Measurements from ENCODE around the gene RGL2.
"Not testable (repeated sequence)": the region's sequence is repeated elsewhere in the genome, so short reads cannot be mapped to it uniquely, and the experiment has no call there.

Gene RGL2

DNA sequence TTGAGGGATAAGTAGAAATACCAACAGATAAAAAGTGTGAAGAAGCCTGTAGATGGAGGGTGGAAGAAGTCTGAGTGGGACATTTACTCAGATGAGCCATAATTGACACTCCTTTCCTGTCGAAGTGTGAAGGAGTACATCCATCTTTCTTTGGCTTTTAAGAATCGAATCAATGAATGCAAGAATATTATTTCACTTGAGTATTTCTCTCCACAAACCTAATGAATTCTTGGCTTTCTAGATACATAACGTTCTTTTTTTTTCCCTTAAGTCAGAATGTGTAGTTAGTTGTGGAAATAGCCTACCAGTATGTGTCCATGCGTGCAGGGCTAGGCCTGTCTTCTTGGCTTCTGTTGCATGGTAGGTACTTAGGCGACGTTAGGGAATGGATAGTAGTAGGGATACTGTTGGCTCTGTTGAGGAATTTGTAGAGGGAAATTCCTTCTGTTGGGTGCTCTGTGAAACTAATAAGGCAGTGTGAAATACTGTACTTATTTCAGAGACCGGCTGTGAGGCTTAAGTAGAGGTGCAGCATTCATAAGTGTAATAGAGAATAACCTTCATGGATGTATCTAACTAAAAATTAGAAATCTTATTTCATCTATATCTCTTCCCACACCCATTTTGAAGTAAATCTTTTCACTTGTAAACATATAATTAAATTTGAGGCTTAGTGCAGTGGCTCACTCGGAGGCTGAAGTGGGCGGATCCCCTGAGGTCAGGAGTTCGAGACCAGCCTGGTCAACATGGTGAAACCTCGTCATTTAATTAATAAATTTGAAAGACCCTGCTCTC is 25.4 kb downstream of the RGL2 start:
- FAIRE-seq, result no peak

DNA sequence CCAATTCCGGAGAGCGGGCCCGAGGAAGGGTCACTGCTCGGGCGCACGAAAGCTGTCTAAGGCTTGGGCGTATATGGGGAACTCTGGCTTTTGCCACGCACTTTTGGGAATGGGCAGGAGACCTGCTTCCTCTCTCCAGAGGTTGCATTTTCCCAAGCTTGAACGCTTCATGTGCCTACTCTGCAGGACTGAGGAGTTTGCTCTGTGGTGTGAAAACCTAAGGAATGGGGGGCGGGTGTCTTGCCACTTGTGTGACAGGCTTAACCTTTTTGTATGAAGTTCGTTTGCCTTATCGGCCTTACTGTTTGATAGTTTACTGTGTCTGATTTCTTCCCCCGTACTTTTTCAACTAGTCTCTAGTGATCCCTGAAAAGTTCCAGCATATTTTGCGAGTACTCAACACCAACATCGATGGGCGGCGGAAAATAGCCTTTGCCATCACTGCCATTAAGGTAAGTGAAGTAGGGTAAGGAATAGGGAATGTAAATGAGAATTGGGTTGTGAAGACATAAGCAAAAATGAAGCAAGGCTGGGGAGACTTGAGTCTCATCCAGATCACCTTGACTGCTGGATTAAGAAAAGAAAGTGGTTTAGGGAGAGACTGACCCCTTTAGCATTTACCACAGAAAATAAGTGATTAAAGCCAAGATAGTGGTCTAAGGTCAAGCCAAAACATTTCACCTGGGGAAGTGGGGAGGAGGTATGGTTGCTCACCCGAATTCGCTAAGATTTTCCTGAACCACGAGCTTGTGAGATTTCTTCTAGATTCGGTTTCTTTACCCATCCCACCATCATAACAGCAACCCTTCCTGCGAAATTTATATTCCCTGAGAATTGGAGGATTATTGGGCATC is 26.2 kb downstream of the RGL2 start:
- no peak for FAIRE-seq

DNA sequence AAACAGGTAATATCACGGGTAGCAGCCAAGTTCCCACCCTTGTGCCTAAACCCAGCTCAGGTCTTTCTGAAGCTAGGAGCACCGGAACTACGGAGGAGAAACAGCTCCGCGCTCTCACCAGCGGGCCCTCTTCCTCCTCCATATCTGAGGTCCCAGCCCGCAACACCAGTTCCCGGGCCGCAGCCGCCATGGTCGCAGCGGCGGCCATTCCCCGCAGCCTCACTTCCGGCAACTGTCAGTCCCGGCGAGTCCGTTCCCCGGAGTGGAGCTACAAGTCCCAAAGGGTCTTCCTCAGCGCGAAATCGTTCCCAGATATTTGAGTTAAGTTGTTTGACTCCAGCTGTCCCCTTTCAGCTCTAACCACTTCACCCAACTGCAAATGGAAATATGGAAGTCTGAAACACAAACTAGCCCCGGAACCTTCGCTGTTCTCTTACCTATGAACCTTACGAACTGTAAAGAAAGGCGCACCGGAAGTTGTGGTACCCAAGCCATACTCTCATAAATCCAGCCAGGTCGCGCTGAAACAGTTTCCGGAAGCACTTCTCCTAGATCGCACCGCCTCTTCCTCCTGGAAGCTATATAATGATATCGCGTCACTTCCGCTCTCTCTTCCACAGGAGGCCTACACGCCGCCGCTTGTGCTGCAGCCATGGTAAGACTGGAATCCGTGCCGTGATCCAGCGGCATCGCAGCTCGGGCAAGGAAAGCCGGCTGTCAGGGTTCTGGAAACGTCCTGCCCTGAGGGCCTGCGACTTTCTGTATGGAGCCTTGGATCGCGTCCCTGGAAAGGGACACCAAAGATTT is 27.1 kb downstream of the RGL2 start, which contains the start of the genes RPS18 and VPS52:
Gene RPS18 (plus strand): TSS at position 608 of the 807 bp plus-strand sequence. CDS start 45 bp downstream, at position 653.
Gene VPS52 (minus strand): TSS at position 409 of the 807 bp plus-strand sequence. CDS start 201 bp downstream, at position 208.
- FAIRE-seq, result peak; percentile 96

DNA sequence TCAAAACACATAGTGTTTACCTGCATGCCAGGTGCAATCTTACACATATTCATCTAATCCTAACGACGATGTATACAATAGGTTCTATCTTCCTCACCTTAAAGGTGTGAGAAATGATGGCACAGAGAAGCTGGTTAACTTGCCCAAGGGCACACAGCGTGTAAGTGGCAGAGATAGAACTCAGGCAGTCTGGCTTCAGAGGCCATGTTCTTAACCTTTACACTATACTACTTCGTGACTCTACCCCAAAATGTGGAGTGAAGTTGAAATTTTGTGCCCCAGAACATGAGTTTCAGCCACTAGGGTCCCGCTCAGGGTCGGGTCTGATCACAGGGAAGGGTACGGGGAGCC is 27.6 kb downstream of the RGL2 start:
- FAIRE-seq, result no peak

DNA sequence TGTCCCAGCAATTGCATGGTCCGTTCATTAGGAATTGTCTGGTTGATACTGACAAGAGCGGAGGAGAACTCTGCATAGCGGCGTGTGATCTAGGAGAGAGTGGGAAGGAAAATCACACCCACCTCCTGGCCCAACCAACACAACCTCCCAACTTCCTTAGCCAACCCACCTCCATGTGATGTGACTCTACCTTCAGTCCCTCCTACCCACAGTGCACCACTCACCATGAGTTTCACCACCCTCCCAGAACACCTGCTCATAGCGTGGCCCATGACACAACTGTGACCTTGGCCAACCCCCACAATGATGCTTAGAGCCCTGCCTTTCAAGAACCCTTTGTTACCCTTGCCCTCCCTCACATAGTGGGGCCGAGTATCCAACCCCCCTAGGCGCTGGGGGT is 34.7 kb downstream of the RGL2 start:
- FAIRE-seq, result no peak

DNA sequence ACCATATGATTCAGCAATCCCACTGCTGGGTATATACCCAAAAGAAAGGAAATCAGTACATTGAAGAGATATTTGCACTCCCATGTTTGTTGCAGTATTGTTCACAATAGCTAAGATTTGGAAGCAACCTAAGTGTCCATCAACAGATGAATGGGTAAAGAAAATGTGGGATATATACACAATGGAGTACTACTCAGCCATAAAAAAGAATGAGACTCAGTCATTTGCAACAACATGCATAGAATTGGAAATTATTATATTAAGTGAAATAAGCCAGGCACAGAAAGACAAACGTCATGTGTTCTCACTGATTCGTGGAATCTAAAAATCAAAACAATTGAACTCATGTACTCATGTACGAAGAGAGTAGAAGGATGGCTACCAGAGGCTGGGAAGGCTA is 36.3 kb downstream of the RGL2 start:
- not testable (repeated sequence) for FAIRE-seq

DNA sequence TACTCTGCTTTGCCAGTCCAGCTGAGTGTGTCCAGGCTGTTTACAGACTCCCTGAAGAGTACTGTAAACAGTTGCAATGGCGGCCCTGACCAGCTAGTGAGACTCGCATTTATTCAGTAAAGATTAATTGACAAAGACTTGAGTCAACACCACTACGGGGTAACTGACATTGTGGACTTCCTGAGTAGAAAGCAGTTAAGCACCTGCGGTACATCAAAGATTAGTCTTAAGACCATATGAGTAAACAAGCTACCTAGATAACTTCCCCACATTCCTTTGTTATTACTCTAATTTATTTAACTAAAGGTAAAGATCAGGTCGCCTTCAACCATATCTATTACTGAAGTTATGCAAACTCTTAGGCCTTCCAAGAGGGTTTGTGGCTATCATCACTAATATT is 39.7 kb downstream of the RGL2 start:
- FAIRE-seq, result no peak

DNA sequence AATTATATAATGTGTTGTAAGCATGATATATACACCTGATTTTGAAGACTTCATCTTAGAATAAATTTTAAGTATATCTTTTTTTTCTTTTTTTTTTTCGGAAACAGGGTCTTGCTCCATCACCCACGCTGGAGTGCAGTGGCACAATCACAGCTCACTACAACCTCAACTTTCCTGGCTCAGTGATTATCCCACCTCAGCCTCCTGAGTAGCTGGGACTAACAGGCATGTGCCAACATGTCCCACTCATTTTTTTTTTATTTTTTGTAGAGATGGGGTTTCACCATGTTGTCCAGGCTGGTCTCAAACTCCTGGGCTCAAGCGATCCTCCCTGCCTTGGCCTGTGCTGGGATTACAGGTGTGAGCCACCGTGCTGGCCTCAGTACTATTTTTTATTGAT is 44.2 kb downstream of the RGL2 start:
- FAIRE-seq, result no peak

DNA sequence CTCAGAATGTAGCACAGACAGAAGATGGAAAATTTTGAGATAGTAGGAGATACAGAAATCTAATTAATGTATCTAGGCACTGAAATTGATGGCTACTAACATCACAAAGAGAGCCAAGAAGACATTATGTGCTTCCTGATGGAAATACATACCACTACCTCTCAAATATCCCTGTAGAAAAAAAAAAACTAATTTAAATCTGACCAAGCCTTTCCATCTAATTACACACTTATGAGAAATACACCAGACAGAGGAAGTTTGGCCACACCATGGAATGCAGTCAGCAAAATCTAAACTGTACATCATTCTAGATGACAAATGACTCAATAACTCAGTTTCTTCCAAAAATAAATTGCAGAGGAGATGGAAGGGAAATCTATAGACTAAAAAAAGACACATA is 46.0 kb downstream of the RGL2 start:
- FAIRE-seq, result no peak

DNA sequence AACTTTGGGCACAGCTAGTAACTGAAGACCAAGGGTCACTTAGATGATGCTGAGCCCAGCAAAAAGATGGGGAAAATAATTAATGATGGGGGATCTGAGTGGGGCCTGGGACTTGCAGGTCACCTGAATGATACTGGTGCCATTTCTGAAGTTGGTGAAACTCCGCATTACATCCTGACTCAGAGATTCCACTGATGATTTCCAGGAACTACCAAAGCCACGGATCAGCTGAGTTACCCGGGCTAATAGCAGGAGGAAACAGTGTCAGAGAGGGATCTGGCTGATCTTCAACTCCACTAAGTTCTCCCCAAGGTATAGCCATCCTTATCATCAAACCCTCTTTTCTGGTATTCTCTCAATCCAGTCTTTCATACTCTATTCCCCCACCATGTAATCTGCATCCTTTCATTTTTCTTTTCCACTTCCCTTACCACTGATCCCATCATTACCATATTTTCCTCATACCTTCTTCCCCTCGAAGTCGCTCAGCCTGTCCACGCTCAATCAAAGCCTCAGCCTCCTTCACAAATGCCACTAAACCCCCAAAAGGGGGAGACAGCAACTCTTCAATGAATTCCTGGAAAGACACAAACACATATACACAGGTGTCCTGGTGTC is 47.2 kb downstream of the RGL2 start:
- FAIRE-seq, result no peak

DNA sequence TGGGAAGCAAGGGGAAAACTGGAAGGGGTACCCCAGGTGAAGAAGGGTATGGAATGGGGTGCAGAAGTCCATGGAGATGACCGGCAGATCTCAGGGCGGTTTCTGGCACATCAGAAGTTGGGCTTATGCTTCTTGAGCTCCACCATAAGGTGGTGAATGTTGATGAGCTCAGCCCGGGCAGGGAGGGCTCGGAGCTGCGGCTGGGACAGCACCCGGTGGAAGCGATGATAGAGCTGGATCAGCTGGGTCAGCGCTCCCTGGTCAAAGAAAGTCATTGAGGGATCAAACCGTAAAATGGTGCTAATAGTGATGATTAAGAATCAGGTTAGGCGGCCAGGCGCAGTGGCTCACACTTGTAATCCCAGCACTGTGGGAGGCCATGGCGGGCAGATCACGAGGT is 48.0 kb downstream of the RGL2 start:
- no peak for FAIRE-seq

DNA sequence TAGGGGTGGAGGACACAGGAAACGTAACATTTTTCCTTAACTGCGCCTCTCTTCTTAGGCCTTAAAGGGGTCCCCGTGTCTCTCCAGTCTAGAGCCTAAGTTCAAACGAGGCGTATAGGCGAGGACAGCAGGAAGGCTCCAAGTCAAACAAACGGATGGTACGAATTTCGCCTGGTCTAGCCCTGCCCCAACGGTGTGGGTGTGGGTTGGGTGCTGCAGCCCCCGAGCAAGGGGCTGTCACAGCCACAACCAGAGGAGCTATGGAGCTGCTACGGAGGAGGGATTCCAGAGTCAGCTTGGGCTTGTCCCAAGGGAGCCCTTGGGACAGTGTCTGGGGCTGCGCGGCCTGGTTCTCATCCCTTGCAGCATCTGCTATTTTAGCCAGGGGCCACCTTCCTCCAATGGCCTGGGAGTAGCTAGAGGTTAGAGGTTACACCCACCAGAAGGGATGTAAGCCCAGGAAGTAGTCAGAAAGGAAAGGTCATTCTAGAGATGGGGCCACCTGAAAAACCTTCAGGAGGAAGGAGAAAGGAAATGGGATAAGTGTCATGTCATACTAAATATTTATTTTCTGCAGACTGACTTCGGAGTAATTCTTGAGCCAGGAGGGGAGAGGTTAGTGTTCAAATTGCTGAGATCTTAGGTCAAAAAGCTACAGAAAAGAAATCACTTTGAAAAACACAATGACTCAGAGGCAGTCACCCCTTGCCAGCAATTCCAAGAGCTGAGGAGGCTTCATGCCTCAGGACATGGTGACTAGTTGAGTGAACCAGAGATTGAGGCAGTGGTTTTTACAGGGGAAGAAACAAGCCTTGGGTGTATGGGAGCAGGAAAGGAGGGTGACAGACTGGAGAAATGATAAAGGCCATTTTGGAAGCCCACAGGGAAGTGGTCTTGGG is 48.8 kb downstream of the RGL2 start:
- no peak for FAIRE-seq

DNA sequence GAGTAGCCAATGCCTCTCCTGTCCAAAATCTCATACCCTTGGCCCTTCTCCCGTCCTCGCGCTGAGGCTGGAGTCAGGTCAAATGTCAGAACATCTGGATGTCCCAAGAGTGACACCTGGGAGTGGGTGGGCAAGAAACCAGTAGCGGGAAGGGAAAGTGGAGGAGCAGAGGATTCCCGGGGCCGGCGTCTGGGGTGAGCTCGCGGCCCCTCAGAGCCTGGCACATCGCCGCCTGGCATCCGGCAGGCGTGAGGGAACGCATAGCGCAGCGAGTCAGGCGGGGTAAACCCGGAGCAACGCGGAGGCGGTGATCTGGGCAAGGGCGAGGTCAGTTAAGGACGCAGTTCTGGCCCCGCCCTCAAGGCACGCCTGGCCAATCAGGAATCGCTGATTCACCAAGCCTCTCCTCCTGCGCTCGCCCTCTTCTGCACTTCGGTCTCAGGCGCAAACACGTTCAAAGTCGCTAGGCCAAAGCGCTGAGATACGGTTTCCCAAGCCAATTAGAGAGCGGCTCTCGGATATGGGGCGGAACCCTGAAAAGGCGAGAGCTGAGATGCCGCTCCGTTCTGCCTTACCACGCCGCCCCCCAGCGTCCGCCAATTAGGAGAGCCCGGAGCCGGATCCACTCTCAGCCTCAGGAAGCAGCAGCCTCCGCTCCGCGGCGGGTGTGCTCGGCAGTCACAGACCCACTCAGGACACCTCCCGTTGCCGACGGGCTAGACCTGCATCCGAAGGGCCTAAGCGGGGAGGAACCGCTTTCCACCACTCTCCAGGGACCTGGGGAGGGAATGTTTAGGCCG is 49.6 kb downstream of the RGL2 start:
- FAIRE-seq, result peak; percentile 99

DNA sequence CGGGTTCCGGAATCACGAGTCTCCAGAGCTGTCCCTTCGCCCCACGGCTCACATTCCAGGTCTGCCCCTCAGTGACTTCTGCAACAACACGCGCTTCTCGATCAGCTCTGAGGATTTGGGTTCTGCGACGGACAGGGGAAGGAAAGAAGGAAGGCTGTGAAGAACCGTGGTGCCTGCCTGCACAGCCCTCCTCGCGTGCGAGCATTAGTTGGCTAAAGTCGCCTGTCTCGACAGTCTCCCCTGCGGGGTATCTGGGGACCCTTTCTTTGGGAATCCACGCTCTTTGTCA is 50.2 kb downstream of the RGL2 start:
- FAIRE-seq, result no peak

DNA sequence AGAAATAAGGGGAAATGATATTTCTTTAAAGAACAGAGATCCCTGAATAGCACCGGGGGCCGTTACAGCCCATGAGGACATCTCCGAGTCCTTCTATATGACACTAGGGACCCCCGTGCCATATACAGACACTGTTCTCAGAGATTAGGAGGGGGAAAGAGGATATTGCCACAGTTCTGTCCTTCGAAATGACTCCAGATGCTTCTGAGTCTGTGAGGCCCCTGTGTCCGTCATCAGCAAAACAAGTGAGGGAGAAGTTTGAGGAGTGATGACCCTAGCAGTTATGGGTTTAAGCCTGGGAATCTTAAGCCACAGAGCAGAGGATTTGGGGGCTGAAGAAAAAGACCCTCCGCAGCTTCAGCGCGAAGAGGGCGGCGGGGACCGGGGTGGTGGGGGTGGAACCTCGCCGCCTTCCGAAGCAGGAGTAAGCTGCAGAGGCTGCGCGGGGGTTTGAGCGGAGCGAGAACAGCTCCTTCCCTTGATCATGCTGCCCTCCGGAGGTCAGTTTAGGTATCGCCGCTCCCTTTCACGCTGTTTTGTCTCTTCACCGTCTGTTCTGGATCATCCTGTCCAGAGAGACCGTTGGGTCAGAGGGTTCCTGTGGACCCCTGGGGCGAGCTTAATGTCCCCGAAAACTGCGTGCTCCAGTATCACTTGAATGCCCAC is 50.6 kb downstream of the RGL2 start:
- no peak for FAIRE-seq

DNA sequence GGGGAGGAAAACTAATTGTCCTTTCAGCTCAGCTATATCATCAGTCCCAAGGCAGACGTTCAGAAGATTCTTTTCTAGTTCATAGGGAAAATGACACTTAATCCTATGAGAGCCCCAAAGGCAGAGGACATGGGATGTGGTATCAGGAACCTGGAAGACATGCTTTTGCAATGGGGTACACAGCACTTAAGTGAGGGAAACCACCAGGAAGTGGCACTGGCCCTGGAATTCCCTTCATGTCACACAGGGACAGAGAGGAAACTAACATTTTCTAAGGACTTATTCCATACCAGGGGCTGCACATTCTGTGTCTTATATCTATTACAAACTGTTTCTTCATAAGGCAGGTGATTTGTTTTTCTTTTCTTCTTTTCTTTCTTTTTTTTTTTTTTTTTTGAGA is 55.3 kb downstream of the RGL2 start:
- no peak for FAIRE-seq

DNA sequence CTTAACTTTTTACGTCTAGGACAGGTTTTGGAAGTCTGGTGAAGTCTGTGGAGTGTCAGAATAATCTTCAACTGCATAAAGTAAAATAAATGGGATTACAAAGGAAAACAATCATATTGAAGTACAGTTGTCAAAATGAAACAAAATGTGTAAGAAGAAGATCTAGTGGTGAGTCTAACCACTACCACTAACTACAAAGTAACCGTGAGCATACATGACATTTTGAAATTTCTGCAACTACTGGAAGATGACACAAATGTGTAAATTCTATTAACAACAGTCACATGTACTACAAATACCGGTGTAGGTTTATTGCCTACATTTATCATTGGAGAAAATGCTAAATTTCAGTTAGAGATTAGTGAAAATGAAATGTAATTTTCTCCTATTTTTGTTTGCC is 56.8 kb downstream of the RGL2 start:
- no peak for FAIRE-seq

All from G401.6 (cell line).